Tibial nerve (tissue), 4 donors: ENCODE measurements around the gene DYRK4.

Experiments
- EP300 ChIP-seq, 2 donors: sonication (generic); formaldehyde crosslinking; IDR thresholded peaks; one replicate each; pipeline ENCODE4 v1.6.1; 2017; ENCODE audit warnings: antibody characterized with exemption in 2 of 2, mild to moderate bottlenecking in 1 of 2
- POLR2A ChIP-seq, 2 donors: fragments of 450-650 bp; IDR thresholded peaks; one replicate each; pipeline ENCODE4 v1.6.1; 2017; ENCODE audit warnings: antibody characterized with exemption in 2 of 2, mild to moderate bottlenecking in 2 of 2, moderate library complexity in 2 of 2
- TF ChIP-seq, protein P1 (sequence below), 5 experiments: fragments of 200-600 bp in 3 of 5; fragments of 450-650 bp in 2 of 5; sonication (generic) in 3 of 5; IDR thresholded peaks; one replicate each; pipeline ENCODE4 v1.5.1; 2016 to 2019; ENCODE audit warnings: antibody characterized with exemption in 5 of 5, mild to moderate bottlenecking in 3 of 5, moderate library complexity in 2 of 5

DNA sequence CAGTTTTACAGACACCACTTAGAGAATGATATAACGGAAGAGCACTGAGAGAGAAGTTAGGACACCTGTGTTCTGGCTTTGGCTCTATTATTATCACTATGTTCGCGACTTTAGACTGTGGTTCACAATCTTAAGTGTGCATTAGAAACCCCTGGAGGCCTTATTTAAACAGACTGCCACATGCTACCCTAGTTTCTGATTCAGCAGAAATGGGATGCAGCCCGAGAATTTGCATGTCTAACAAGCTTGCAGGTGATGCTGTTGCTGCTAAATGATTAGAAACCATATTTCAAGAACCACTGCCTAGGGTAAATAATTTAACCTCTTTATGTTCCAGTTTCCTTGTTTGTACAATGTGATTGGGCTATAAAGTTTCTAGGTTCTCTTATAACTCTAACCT is 26.9 kb upstream of the DYRK4 start:
- TF ChIP-seq, protein P1, sequence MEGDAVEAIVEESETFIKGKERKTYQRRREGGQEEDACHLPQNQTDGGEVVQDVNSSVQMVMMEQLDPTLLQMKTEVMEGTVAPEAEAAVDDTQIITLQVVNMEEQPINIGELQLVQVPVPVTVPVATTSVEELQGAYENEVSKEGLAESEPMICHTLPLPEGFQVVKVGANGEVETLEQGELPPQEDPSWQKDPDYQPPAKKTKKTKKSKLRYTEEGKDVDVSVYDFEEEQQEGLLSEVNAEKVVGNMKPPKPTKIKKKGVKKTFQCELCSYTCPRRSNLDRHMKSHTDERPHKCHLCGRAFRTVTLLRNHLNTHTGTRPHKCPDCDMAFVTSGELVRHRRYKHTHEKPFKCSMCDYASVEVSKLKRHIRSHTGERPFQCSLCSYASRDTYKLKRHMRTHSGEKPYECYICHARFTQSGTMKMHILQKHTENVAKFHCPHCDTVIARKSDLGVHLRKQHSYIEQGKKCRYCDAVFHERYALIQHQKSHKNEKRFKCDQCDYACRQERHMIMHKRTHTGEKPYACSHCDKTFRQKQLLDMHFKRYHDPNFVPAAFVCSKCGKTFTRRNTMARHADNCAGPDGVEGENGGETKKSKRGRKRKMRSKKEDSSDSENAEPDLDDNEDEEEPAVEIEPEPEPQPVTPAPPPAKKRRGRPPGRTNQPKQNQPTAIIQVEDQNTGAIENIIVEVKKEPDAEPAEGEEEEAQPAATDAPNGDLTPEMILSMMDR (IDR thresholded peaks at IDR 0.05) = no peak
- TF ChIP-seq POLR2A (IDR thresholded peaks at IDR 0.05) = no peak
- no peak for TF ChIP-seq EP300 (IDR thresholded peaks at IDR 0.05)
